Endothelial cell of umbilical vein (primary cell): ENCODE data around the gene NIPSNAP2. TPM values are rescaled to one million over a fixed set of nuclear protein-coding genes. Genes with fewer than 3 reads are reported as not detected.

Source experiments
- BruUV-seq: library from RNA; stranded (reverse); fragments of 400-500 nt; replicated peaks from 2 replicates; lab custom pipeline; 2021; lab: Mats Ljungman, UMichigan
- CTCF ChIA-PET: fragments of 300-600, 350-600 bp; sonication (Branson Sonifier 250); formaldehyde crosslinking; loops from one replicate; lab custom pipeline; 2021; ENCODE audit warnings: antibody characterized with exemption, inconsistent platforms; lab: Charles Lee
- POLR2A ChIA-PET: fragments of 300-600, 350-600 bp; sonication (Branson Sonifier 250); formaldehyde crosslinking; loops from one replicate; lab custom pipeline; 2021; ENCODE audit warnings: antibody characterized with exemption, inconsistent platforms; lab: Charles Lee
- DNase-seq: peaks from one replicate; pipeline ENCODE4 v3.0.0-alpha.2; 2011; ENCODE audit warnings: low read depth, low spot score
- FAIRE-seq: peaks from 2 replicates; lab custom pipeline; 2011; peaks lifted over from hg19 to GRCh38; lab: Jason Lieb, UNC
- H2AFZ ChIP-seq: 2 replicates; pipeline ENCODE4 v1.6.0; 2012; ENCODE audit warnings: low read depth, low read length, control low read depth, inconsistent platforms
- H3K27ac ChIP-seq: 2 replicates; pipeline ENCODE4 v1.5.1; 2011; ENCODE audit warnings: low read depth, mild to moderate bottlenecking, control low read depth, low read length, moderate library complexity; ENCODE audit not compliant: insufficient read depth
- H3K27me3 ChIP-seq, 2 experiments: 2 replicates each; pipeline versions ENCODE4 v1.6.0 to v1.6.1; 2011; ENCODE audit warnings: low read length in 2 of 2, mixed read lengths in 1 of 2; ENCODE audit not compliant: control insufficient read depth in 2 of 2, insufficient read depth in 2 of 2
- H3K36me3 ChIP-seq, 2 experiments: 2 replicates in 1 of 2; 3 replicates in 1 of 2; pipeline ENCODE4 v1.5.1; 2011; ENCODE audit warnings: low read length in 2 of 2, mild to moderate bottlenecking in 1 of 2, moderate library complexity in 1 of 2; ENCODE audit not compliant: control insufficient read depth in 2 of 2, insufficient read depth in 2 of 2; ENCODE audit errors: extremely low read depth in 1 of 2
- H3K4me1 ChIP-seq: 3 replicates; pipeline ENCODE4 v1.5.1; 2011; ENCODE audit warnings: mild to moderate bottlenecking, low read length; ENCODE audit not compliant: control insufficient read depth, insufficient read depth; ENCODE audit errors: extremely low read depth
- H3K4me2 ChIP-seq: 2 replicates; pipeline ENCODE4 v1.6.1; 2011; ENCODE audit warnings: low read length, control low read depth, mixed read lengths; ENCODE audit not compliant: insufficient read depth
- H3K4me3 ChIP-seq, 3 experiments: fragments of 200-600 bp in 1 of 3; sonication (generic), shearing (Covaris generic) in 1 of 3; replicated peaks in 1 of 3; 2 replicates each; pipeline ENCODE4 v1.5.1; 2011 to 2016; ENCODE audit warnings: control low read depth in 3 of 3, low read length in 3 of 3, mild to moderate bottlenecking in 2 of 3, inconsistent platforms in 1 of 3, low read depth in 1 of 3, moderate library complexity in 1 of 3; ENCODE audit not compliant: insufficient read depth in 1 of 3
- H3K79me2 ChIP-seq: 2 replicates; pipeline ENCODE4 v1.6.0; 2012; ENCODE audit warnings: low read length, inconsistent platforms; ENCODE audit not compliant: control insufficient read depth, insufficient read depth
- H3K9ac ChIP-seq: replicated peaks from 2 replicates; pipeline ENCODE3; 2011; ENCODE audit warnings: low read length, control low read depth; ENCODE audit not compliant: insufficient read depth; ENCODE audit errors: extremely low read depth
- H3K9me1 ChIP-seq: replicated peaks from 3 replicates; pipeline ENCODE4 v1.6.0; 2011; ENCODE audit warnings: mild to moderate bottlenecking, low read length; ENCODE audit not compliant: control insufficient read depth, insufficient read depth; ENCODE audit errors: extremely low read depth
- H3K9me3 ChIP-seq: replicated peaks from 2 replicates; pipeline ENCODE4 v1.5.1; 2012; ENCODE audit warnings: low read length, inconsistent platforms; ENCODE audit not compliant: control insufficient read depth, insufficient read depth
- H4K20me1 ChIP-seq: replicated peaks from 2 replicates; pipeline ENCODE3; 2011; ENCODE audit warnings: mild to moderate bottlenecking, low read length; ENCODE audit not compliant: control insufficient read depth, insufficient read depth; ENCODE audit errors: extremely low read depth
- CTCF ChIP-seq, 2 donors: IDR thresholded peaks; 1 replicate in 1 of 2; 2 replicates in 1 of 2; pipeline ENCODE4 v1.5.1; 2011; ENCODE audit warnings: low read length in 2 of 2, mild to moderate bottlenecking in 2 of 2, moderate library complexity in 2 of 2, control low read depth in 1 of 2, inconsistent platforms in 1 of 2, low read depth in 1 of 2; ENCODE audit not compliant: insufficient read depth in 1 of 2; ENCODE audit errors: extremely low read depth in 1 of 2
- EZH2 ChIP-seq: IDR thresholded peaks from 2 replicates; pipeline ENCODE4 v1.6.1; 2012; ENCODE audit warnings: borderline replicate concordance, low read depth, mild to moderate bottlenecking, moderate library complexity, low read length, inconsistent platforms; ENCODE audit not compliant: severe bottlenecking
- FOS ChIP-seq: IDR thresholded peaks from 2 replicates; pipeline ENCODE4 v1.6.1; 2011; ENCODE audit warnings: mild to moderate bottlenecking, low read length, moderate library complexity, borderline replicate concordance; ENCODE audit not compliant: insufficient read depth
- GATA2 ChIP-seq: IDR thresholded peaks from 2 replicates; pipeline ENCODE4 v1.7.0; 2011; ENCODE audit warnings: low read depth, mild to moderate bottlenecking, moderate library complexity, mixed read lengths, low read length; ENCODE audit not compliant: insufficient read length, insufficient read depth
- JUN ChIP-seq: IDR thresholded peaks from 2 replicates; pipeline ENCODE4 v1.6.1; 2011; ENCODE audit warnings: borderline replicate concordance, low read depth; ENCODE audit not compliant: insufficient read length, insufficient read depth
- MAX ChIP-seq: IDR thresholded peaks from 2 replicates; pipeline ENCODE4 v1.6.1; 2011; ENCODE audit not compliant: insufficient read depth, insufficient read length
- MYC ChIP-seq: IDR thresholded peaks from one replicate; pipeline ENCODE4 v1.6.1; 2011; ENCODE audit warnings: mild to moderate bottlenecking, low read depth, low read length
- POLR2A ChIP-seq: IDR thresholded peaks from 2 replicates; pipeline ENCODE4 v1.6.1; 2012; ENCODE audit warnings: low read depth, mild to moderate bottlenecking, control low read depth, low read length
- POLR2AphosphoS5 ChIP-seq: IDR thresholded peaks from 2 replicates; pipeline ENCODE4 v1.6.1; 2012; ENCODE audit warnings: low read depth, mild to moderate bottlenecking, control low read depth, low read length, moderate library complexity; ENCODE audit not compliant: insufficient read depth
- dilution Hi-C: fragments of 300-500 bp; cut with MboI; formaldehyde crosslinking; loops from one replicate; pipeline ENCODE4 v1.15.0; 2019; ENCODE audit warnings: low sequenced_read_pairs; ENCODE audit not compliant: extremely low pct_ligation_motif_present
- intact Hi-C: fragments of 100-400 bp; cut with micrococcal nuclease; formaldehyde crosslinking; loops from one replicate; pipeline ENCODE4 v1.10.0; 2022
- polyA plus RNA-seq, 4 experiments: library from polyadenylated mRNA; depleted of rRNA in 3 of 4; stranded (reverse) in 3 of 4; unstranded in 1 of 4; fragments of >200 nt; gene quantifications; 2 replicates each; pipeline versions ENCODE4 v1.2.1 to v1.2.3, GENCODE V29; 2011 to 2012; ENCODE audit warnings: missing spikeins in 1 of 4
- total RNA-seq: library from RNA; stranded (reverse); gene quantifications from 2 replicates; pipeline ENCODE4 v1.2.3, GENCODE V29; 2021

Gene NIPSNAP2
- total and polyA plus RNA-seq, 2 donors (not counting 3 experiments of a cell fraction or from before 2014, with no cell fraction given) = 29.7 to 50.5 TPM

GRCh38 chr7:55928006-55928767, 36.2 kb upstream of the NIPSNAP2 start:
- Histone ChIP-seq H3K9me3 (no peaks in the 10 kb centered on the region), H3K79me2 (no peaks in the 10 kb centered on the region), H3K9ac (no peak overlapping the region), H2AFZ (no peak overlapping the region), H3K4me2 (no peak overlapping the region), H3K4me3 (no peak overlapping the region), H3K27ac (no peak overlapping the region), H3K9me1 (no peaks in the 10 kb centered on the region), H3K4me1 (no peaks in the 10 kb centered on the region), H4K20me1 (no peaks in the 10 kb centered on the region), H3K27me3 (no peaks in the 10 kb centered on the region), H3K36me3 (no peaks in the 10 kb centered on the region)
- no peak for FAIRE-seq
- ChIA-PET CTCF (no interaction called here), POLR2A (no interaction called here)
- intact Hi-C loops = no loop called here
- no peak for TF ChIP-seq POLR2AphosphoS5
- no peak for TF ChIP-seq POLR2A
- no peak for TF ChIP-seq GATA2
- no peak for TF ChIP-seq FOS
- TF ChIP-seq MYC = no peak
- TF ChIP-seq JUN = no peak
- TF ChIP-seq CTCF (IDR thresholded peaks at IDR 0.05; ENCODE audit: extremely low read depth in 1 of 2, insufficient read depth in 1 of 2, low read depth in 1 of 2, low read length in 2 of 2) = no peak
- no peak for TF ChIP-seq EZH2
- TF ChIP-seq MAX = no peak
- no TSS peak for BruUV-seq
- DNase-seq = no peak
- dilution Hi-C loops = no loop called here
